Measurements from ENCODE around the gene TFDP3.

The TFDP3 gene

GRCh38 chrX:133232331-133232730 lies 14.2 kb upstream of the TFDP3 start:
- 70% methylated on average over 1 of the region's 1 CpG for WGBS
- Histone ChIP-seq H3K9me3 (ENCODE audit: insufficient read depth, low read depth, low read length) (no peaks in the 10 kb centered on the region), H3K4me3 (ENCODE audit: low read length) (no peak overlapping the region), H3K27me3 (ENCODE audit: insufficient read depth, low read length) (peaks cover 23% of the 10 kb centered on the region), H3K27ac (ENCODE audit: low read depth, low read length) (no peak overlapping the region), H3K36me3 (ENCODE audit: insufficient read depth, low read length) (no peaks in the 10 kb centered on the region), H3K4me1 (ENCODE audit: insufficient read depth, low read length) (no peaks in the 10 kb centered on the region), H3K9ac (ENCODE audit: low read depth, low read length) (no peak overlapping the region)

- Histone ChIP-seq H3K9ac (ENCODE audit: low read depth, low read length) (no peak overlapping the region), H3K27me3 (ENCODE audit: insufficient read depth, low read length) (peaks cover 4% of the 10 kb centered on the region; the same call in 1 of the 2 replicates), H3K27ac (ENCODE audit: low read depth, low read length) (no peak overlapping the region), H3K9me3 (ENCODE audit: insufficient read depth, low read depth, low read length) (no peaks in the 10 kb centered on the region), H3K4me1 (ENCODE audit: insufficient read depth, low read length) (no peaks in the 10 kb centered on the region), H3K36me3 (ENCODE audit: insufficient read depth, low read length) (no peaks in the 10 kb centered on the region), H3K4me3 (ENCODE audit: low read length) (no peak overlapping the region)
- WGBS = 83% methylated on average over 4 of the region's 4 CpGs
These were observed 11.2 kb upstream of the TFDP3 start for GRCh38 chrX:133229361-133229760.

- H3K4me1 ChIP-seq (ENCODE audit: insufficient read depth, low read length) = no peaks in the 10 kb centered on the region
- no CpG with 5 or more reads among the region's 1 CpG for WGBS
These were observed 2.4 kb downstream of the TFDP3 start for GRCh38 chrX:133215747-133216146.

GRCh38 chrX:133215017-133215416 lies 3.1 kb downstream of the TFDP3 start:
- H3K9me3 ChIP-seq (ENCODE audit: insufficient read depth, low read depth, low read length) = no peaks in the 10 kb centered on the region
- H3K4me3 ChIP-seq (ENCODE audit: low read length) = no peak overlapping the region
- 100% methylated on average over 2 of the region's 3 CpGs for WGBS
- H3K27ac ChIP-seq (ENCODE audit: low read depth, low read length) = no peak overlapping the region
- no peaks in the 10 kb centered on the region for H3K27me3 ChIP-seq (ENCODE audit: insufficient read depth, low read length)
- H3K4me1 ChIP-seq (ENCODE audit: insufficient read depth, low read length) = no peaks in the 10 kb centered on the region
- H3K9ac ChIP-seq (ENCODE audit: low read depth, low read length) = no peak overlapping the region
- H3K36me3 ChIP-seq (ENCODE audit: insufficient read depth, low read length) = no peaks in the 10 kb centered on the region

More at GRCh38 chrX:133215747-133216146, 2.4 kb downstream of the TFDP3 start:
- no peak overlapping the region for H3K9ac ChIP-seq (ENCODE audit: low read depth, low read length)
- H3K9me3 ChIP-seq (ENCODE audit: insufficient read depth, low read depth, low read length) = no peaks in the 10 kb centered on the region
- H3K27me3 ChIP-seq (ENCODE audit: insufficient read depth, low read length) = no peaks in the 10 kb centered on the region
- no peaks in the 10 kb centered on the region for H3K36me3 ChIP-seq (ENCODE audit: insufficient read depth, low read length)
- H3K27ac ChIP-seq (ENCODE audit: low read depth, low read length) = no peak overlapping the region
- no peak overlapping the region for H3K4me3 ChIP-seq (ENCODE audit: low read length)

GRCh38 chrX:133214301-133214700 lies 3.9 kb downstream of the TFDP3 start:
- Histone ChIP-seq H3K27ac (ENCODE audit: low read depth, low read length) (no peak overlapping the region), H3K36me3 (ENCODE audit: insufficient read depth, low read length) (no peaks in the 10 kb centered on the region), H3K4me1 (ENCODE audit: insufficient read depth, low read length) (no peaks in the 10 kb centered on the region), H3K27me3 (ENCODE audit: insufficient read depth, low read length) (no peaks in the 10 kb centered on the region), H3K9me3 (ENCODE audit: insufficient read depth, low read depth, low read length) (no peaks in the 10 kb centered on the region), H3K4me3 (ENCODE audit: low read length) (no peak overlapping the region), H3K9ac (ENCODE audit: low read depth, low read length) (no peak overlapping the region)
- WGBS = 88% methylated on average over 3 of the region's 3 CpGs

GRCh38 chrX:133213117-133213516 lies 5.0 kb downstream of the TFDP3 start:
- 82% methylated on average over 5 of the region's 5 CpGs for WGBS
- H3K9ac ChIP-seq (ENCODE audit: low read depth, low read length) = no peak overlapping the region

GRCh38 chrX:133207751-133208150 lies 10.4 kb downstream of the TFDP3 start:
- no peaks in the 10 kb centered on the region for H3K9me3 ChIP-seq (ENCODE audit: insufficient read depth, low read depth, low read length)
- no peaks in the 10 kb centered on the region for H3K27me3 ChIP-seq (ENCODE audit: insufficient read depth, low read length)
- WGBS = 100% methylated on average over 1 of the region's 2 CpGs
- no peak overlapping the region for H3K27ac ChIP-seq (ENCODE audit: low read depth, low read length)
- no peak overlapping the region for H3K9ac ChIP-seq (ENCODE audit: low read depth, low read length)
- H3K36me3 ChIP-seq (ENCODE audit: insufficient read depth, low read length) = no peaks in the 10 kb centered on the region
- no peaks in the 10 kb centered on the region for H3K4me1 ChIP-seq (ENCODE audit: insufficient read depth, low read length)
- H3K4me3 ChIP-seq (ENCODE audit: low read length) = no peak overlapping the region

More at GRCh38 chrX:133213117-133213516, 5.0 kb downstream of the TFDP3 start:
- no peak overlapping the region for H3K4me3 ChIP-seq (ENCODE audit: low read length)
- no peaks in the 10 kb centered on the region for H3K9me3 ChIP-seq (ENCODE audit: insufficient read depth, low read depth, low read length)
- H3K27me3 ChIP-seq (ENCODE audit: insufficient read depth, low read length) = no peaks in the 10 kb centered on the region
- no peak overlapping the region for H3K27ac ChIP-seq (ENCODE audit: low read depth, low read length)
- no peaks in the 10 kb centered on the region for H3K36me3 ChIP-seq (ENCODE audit: insufficient read depth, low read length)
- H3K4me1 ChIP-seq (ENCODE audit: insufficient read depth, low read length) = no peaks in the 10 kb centered on the region

- Histone ChIP-seq H3K27ac (ENCODE audit: low read depth, low read length) (no peak overlapping the region), H3K4me1 (ENCODE audit: insufficient read depth, low read length) (peaks cover 15% of the 10 kb centered on the region; the same call in 1 of the 2 replicates), H3K36me3 (ENCODE audit: insufficient read depth, low read length) (no peaks in the 10 kb centered on the region), H3K27me3 (ENCODE audit: insufficient read depth, low read length) (no peaks in the 10 kb centered on the region), H3K9me3 (ENCODE audit: insufficient read depth, low read depth, low read length) (no peaks in the 10 kb centered on the region), H3K4me3 (ENCODE audit: low read length) (no peak overlapping the region), H3K9ac (ENCODE audit: low read depth, low read length) (no peak overlapping the region)
- 80% methylated on average over 1 of the region's 1 CpG for WGBS
These were observed 26.5 kb downstream of the TFDP3 start for GRCh38 chrX:133191739-133192039.

GRCh38 chrX:133190877-133191738 lies 27.0 kb downstream of the TFDP3 start:
- Histone ChIP-seq H3K27me3 (ENCODE audit: insufficient read depth, low read length) (no peaks in the 10 kb centered on the region), H3K9me3 (ENCODE audit: insufficient read depth, low read depth, low read length) (no peaks in the 10 kb centered on the region), H3K36me3 (ENCODE audit: insufficient read depth, low read length) (no peaks in the 10 kb centered on the region), H3K4me3 (ENCODE audit: low read length) (no peak overlapping the region), H3K27ac (ENCODE audit: low read depth, low read length) (no peak overlapping the region), H3K9ac (ENCODE audit: low read depth, low read length) (no peak overlapping the region), H3K4me1 (ENCODE audit: insufficient read depth, low read length) (peaks cover 15% of the 10 kb centered on the region; the same call in 1 of the 2 replicates)
- 66% methylated on average over 10 of the region's 10 CpGs for WGBS

GRCh38 chrX:133189195-133189594 lies 29.0 kb downstream of the TFDP3 start:
- Histone ChIP-seq H3K9me3 (ENCODE audit: insufficient read depth, low read depth, low read length) (no peaks in the 10 kb centered on the region), H3K4me3 (ENCODE audit: low read length) (no peak overlapping the region), H3K27me3 (ENCODE audit: insufficient read depth, low read length) (no peaks in the 10 kb centered on the region), H3K4me1 (ENCODE audit: insufficient read depth, low read length) (peaks cover 15% of the 10 kb centered on the region; the same call in 1 of the 2 replicates), H3K36me3 (ENCODE audit: insufficient read depth, low read length) (no peaks in the 10 kb centered on the region), H3K27ac (ENCODE audit: low read depth, low read length) (no peak overlapping the region), H3K9ac (ENCODE audit: low read depth, low read length) (no peak overlapping the region)
- 85% methylated on average over 8 of the region's 8 CpGs for WGBS

- Histone ChIP-seq H3K9ac (ENCODE audit: low read depth, low read length) (no peak overlapping the region), H3K27me3 (ENCODE audit: insufficient read depth, low read length) (no peaks in the 10 kb centered on the region), H3K4me3 (ENCODE audit: low read length) (no peak overlapping the region), H3K9me3 (ENCODE audit: insufficient read depth, low read depth, low read length) (no peaks in the 10 kb centered on the region), H3K27ac (ENCODE audit: low read depth, low read length) (no peak overlapping the region), H3K4me1 (ENCODE audit: insufficient read depth, low read length) (peaks cover 15% of the 10 kb centered on the region; the same call in 1 of the 2 replicates), H3K36me3 (ENCODE audit: insufficient read depth, low read length) (no peaks in the 10 kb centered on the region)
- 83% methylated on average over 3 of the region's 3 CpGs for WGBS
These were observed 29.5 kb downstream of the TFDP3 start for GRCh38 chrX:133188631-133189030.
